Measurements from ENCODE around the gene PHPT1.

- TF ChIP-seq, protein P1, sequence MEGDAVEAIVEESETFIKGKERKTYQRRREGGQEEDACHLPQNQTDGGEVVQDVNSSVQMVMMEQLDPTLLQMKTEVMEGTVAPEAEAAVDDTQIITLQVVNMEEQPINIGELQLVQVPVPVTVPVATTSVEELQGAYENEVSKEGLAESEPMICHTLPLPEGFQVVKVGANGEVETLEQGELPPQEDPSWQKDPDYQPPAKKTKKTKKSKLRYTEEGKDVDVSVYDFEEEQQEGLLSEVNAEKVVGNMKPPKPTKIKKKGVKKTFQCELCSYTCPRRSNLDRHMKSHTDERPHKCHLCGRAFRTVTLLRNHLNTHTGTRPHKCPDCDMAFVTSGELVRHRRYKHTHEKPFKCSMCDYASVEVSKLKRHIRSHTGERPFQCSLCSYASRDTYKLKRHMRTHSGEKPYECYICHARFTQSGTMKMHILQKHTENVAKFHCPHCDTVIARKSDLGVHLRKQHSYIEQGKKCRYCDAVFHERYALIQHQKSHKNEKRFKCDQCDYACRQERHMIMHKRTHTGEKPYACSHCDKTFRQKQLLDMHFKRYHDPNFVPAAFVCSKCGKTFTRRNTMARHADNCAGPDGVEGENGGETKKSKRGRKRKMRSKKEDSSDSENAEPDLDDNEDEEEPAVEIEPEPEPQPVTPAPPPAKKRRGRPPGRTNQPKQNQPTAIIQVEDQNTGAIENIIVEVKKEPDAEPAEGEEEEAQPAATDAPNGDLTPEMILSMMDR (IDR thresholded peaks at IDR 0.05): no peak
- no peak for TF ChIP-seq POLR2AphosphoS5 (IDR thresholded peaks at IDR 0.05)
- no peak for TF ChIP-seq POLR2A (IDR thresholded peaks at IDR 0.05)
Measured at GRCh38 chr9:136826188-136826541, 23.0 kb upstream of the PHPT1 start.

Data from stomach (tissue), 4 donors.